Measurements from ENCODE around the gene MRTFA.
"Not testable (repeated sequence)": the region's sequence is repeated elsewhere in the genome, so short reads cannot be mapped to it uniquely, and the experiment has no call there.

The MRTFA gene

GRCh38 chr22:40593460-40594273 lies 42.9 kb downstream of the MRTFA start:
- DNase-seq = no peak

GRCh38 chr22:40592352-40593113 lies 44.0 kb downstream of the MRTFA start:
- DNase-seq = no peak

- DNase-seq = no peak
Observed at GRCh38 chr22:40588726-40589125, 47.8 kb downstream of the MRTFA start.

GRCh38 chr22:40586781-40587180 lies 49.7 kb downstream of the MRTFA start:
- DNase-seq = no peak

- no peak for DNase-seq
Observed at GRCh38 chr22:40585310-40585751, 51.2 kb downstream of the MRTFA start.

- DNase-seq = not testable (repeated sequence)
Observed at GRCh38 chr22:40584766-40585165, 51.8 kb downstream of the MRTFA start.

GRCh38 chr22:40583053-40583741 lies 53.3 kb downstream of the MRTFA start:
- no peak for DNase-seq

GRCh38 chr22:40582063-40582462 lies 54.5 kb downstream of the MRTFA start:
- no peak for DNase-seq

GRCh38 chr22:40580631-40581030 lies 55.9 kb downstream of the MRTFA start:
- no peak for DNase-seq

- DNase-seq = no peak
Observed at GRCh38 chr22:40578171-40578570, 58.3 kb downstream of the MRTFA start.

GRCh38 chr22:40572976-40573375 lies 63.5 kb downstream of the MRTFA start:
- DNase-seq = no peak

GRCh38 chr22:40571887-40572286 lies 64.6 kb downstream of the MRTFA start:
- DNase-seq = no peak

GRCh38 chr22:40567626-40568328 lies 68.7 kb downstream of the MRTFA start:
- DNase-seq = no peak

- no peak for DNase-seq
Observed at GRCh38 chr22:40567106-40567505, 69.4 kb downstream of the MRTFA start.

GRCh38 chr22:40560994-40561515 lies 75.5 kb downstream of the MRTFA start:
- DNase-seq = no peak

- DNase-seq = peak; percentile 54
Observed at GRCh38 chr22:40560551-40560950, 76.0 kb downstream of the MRTFA start.

- no peak for DNase-seq
Observed at GRCh38 chr22:40557972-40558371, 78.5 kb downstream of the MRTFA start.

- DNase-seq = no peak
Observed at GRCh38 chr22:40556641-40557040, 79.9 kb downstream of the MRTFA start.

- DNase-seq = not testable (repeated sequence)
Observed at GRCh38 chr22:40554023-40554422, 82.5 kb downstream of the MRTFA start.

- DNase-seq = no peak
Observed at GRCh38 chr22:40553014-40553554, 83.4 kb downstream of the MRTFA start.

- no peak for DNase-seq
Observed at GRCh38 chr22:40552070-40552469, 84.4 kb downstream of the MRTFA start.

- no peak for DNase-seq
Observed at GRCh38 chr22:40547729-40548143, 88.8 kb downstream of the MRTFA start.

Measured in NCI-H2171 treated with DMSO at 0.1 percent for 48 hours (cell line).